ENCODE measurements around the gene ATF7IP2.

DNA sequence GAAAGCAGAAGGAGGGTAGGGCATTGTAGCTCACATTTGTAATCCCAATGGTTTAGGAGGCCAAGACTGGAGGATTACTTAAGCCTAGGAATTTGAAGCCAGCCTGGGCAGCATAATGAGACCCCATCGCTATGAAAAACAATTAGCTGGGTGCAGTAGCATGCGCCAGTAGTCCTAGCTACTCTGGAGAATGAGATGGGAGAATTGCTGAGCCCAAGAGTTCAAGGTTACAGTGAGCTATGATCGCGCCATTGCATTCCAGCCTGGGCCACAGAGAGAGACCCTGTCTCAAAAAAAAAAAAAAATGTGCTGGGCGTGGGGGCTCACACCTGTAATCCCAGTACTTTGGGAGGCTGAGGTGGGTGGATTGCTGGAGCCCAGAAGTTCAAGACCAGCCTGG is 5.0 kb downstream of the ATF7IP2 start:
- TF ChIP-seq, protein P1, sequence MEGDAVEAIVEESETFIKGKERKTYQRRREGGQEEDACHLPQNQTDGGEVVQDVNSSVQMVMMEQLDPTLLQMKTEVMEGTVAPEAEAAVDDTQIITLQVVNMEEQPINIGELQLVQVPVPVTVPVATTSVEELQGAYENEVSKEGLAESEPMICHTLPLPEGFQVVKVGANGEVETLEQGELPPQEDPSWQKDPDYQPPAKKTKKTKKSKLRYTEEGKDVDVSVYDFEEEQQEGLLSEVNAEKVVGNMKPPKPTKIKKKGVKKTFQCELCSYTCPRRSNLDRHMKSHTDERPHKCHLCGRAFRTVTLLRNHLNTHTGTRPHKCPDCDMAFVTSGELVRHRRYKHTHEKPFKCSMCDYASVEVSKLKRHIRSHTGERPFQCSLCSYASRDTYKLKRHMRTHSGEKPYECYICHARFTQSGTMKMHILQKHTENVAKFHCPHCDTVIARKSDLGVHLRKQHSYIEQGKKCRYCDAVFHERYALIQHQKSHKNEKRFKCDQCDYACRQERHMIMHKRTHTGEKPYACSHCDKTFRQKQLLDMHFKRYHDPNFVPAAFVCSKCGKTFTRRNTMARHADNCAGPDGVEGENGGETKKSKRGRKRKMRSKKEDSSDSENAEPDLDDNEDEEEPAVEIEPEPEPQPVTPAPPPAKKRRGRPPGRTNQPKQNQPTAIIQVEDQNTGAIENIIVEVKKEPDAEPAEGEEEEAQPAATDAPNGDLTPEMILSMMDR (conservative IDR thresholded peaks at IDR 0.05; ENCODE audit: low read length): no peak
- TF ChIP-seq EZH2phosphoT487 (IDR thresholded peaks at IDR 0.05; ENCODE audit: borderline replicate concordance): no peak

All from Loucy (cell line).